MM.1S (cell line): Measurements from ENCODE around the gene ELMO1.

Experiments
- DNase-seq: peaks from one replicate; pipeline ENCODE4 v3.0.0-alpha.2; 2015
- H2AFZ ChIP-seq: fragments of 300-600 bp; sonication (generic); 2 replicates; pipeline ENCODE4 v1.6.0; 2016; ENCODE audit warnings: antibody characterized with exemption, low read length
- H3F3A ChIP-seq: fragments of 300-600 bp; sonication (generic); 2 replicates; pipeline ENCODE4 v1.6.1; 2016; ENCODE audit warnings: mild to moderate bottlenecking, antibody characterized with exemption, low read length, moderate library complexity, mixed read lengths; ENCODE audit not compliant: insufficient read depth
- H3K27ac ChIP-seq: fragments of 300-600 bp; sonication (generic); 2 replicates; pipeline ENCODE4 v1.5.1; 2016; ENCODE audit warnings: mild to moderate bottlenecking, low read length
- H3K27me3 ChIP-seq: fragments of 300-600 bp; sonication (generic); replicated peaks from 2 replicates; pipeline ENCODE4 v1.6.0; 2016; ENCODE audit warnings: low read length; ENCODE audit not compliant: insufficient read depth
- H3K36me3 ChIP-seq: fragments of 300-600 bp; sonication (generic); replicated peaks from 2 replicates; pipeline ENCODE4 v1.6.1; 2016; ENCODE audit warnings: mild to moderate bottlenecking, low read length, mixed read lengths; ENCODE audit not compliant: insufficient read depth
- H3K4me1 ChIP-seq: fragments of 300-600 bp; sonication (generic); 2 replicates; pipeline ENCODE4 v1.6.1; 2016; ENCODE audit warnings: low read length, mixed read lengths
- H3K4me2 ChIP-seq: fragments of 300-600 bp; sonication (generic); 2 replicates; pipeline ENCODE4 v1.6.0; 2016; ENCODE audit warnings: low read depth, low read length
- H3K4me3 ChIP-seq: fragments of 300-600 bp; sonication (generic); 2 replicates; pipeline ENCODE4 v1.5.1; 2016; ENCODE audit warnings: low read length, mixed read lengths
- H3K79me2 ChIP-seq: fragments of 300-600 bp; sonication (generic); 2 replicates; pipeline ENCODE4 v1.6.1; 2016; ENCODE audit warnings: mixed run types, low read length, mixed read lengths
- H3K9ac ChIP-seq: fragments of 300-600 bp; sonication (generic); 2 replicates; pipeline ENCODE4 v1.6.1; 2016; ENCODE audit warnings: low read length, mixed read lengths
- H3K9me2 ChIP-seq: fragments of 300-600 bp; sonication (generic); replicated peaks from 2 replicates; pipeline ENCODE4 v1.6.1; 2016; ENCODE audit warnings: mild to moderate bottlenecking, low read length, mixed read lengths; ENCODE audit not compliant: insufficient read depth
- H3K9me3 ChIP-seq: fragments of 300-600 bp; sonication (generic); replicated peaks from 2 replicates; pipeline ENCODE4 v1.6.1; 2016; ENCODE audit warnings: mild to moderate bottlenecking, low read length, mixed read lengths; ENCODE audit not compliant: insufficient read depth
- H4K20me1 ChIP-seq: fragments of 300-600 bp; sonication (generic); 2 replicates; pipeline ENCODE4 v1.6.1; 2016; ENCODE audit warnings: mild to moderate bottlenecking, low read length, moderate library complexity, mixed read lengths; ENCODE audit not compliant: insufficient read depth
- CTCF ChIP-seq: fragments of 300-600 bp; sonication (generic); IDR thresholded peaks from 2 replicates; pipeline ENCODE4 v1.5.1; 2016; ENCODE audit warnings: antibody characterized with exemption, low read length, mixed read lengths
- EZH2 ChIP-seq: fragments of 300-600 bp; sonication (generic); optimal IDR thresholded peaks from 2 replicates; pipeline ENCODE3; 2017; ENCODE audit warnings: low read depth, mild to moderate bottlenecking, antibody characterized with exemption, low read length, mixed read lengths
- EZH2phosphoT487 ChIP-seq: fragments of 300-600 bp; sonication (generic); IDR thresholded peaks from 2 replicates; pipeline ENCODE4 v1.6.1; 2018; ENCODE audit warnings: antibody characterized with exemption, low read length

Gene ELMO1

GRCh38 chr7:37283716-37284115 lies 164.9 kb downstream of the ELMO1 start:
- H3K27me3 ChIP-seq = no peaks in the 10 kb centered on the region
- H4K20me1 ChIP-seq = peaks cover 18% of the 10 kb centered on the region
- no peaks in the 10 kb centered on the region for H3K9me3 ChIP-seq
- peaks cover 15% of the 10 kb centered on the region for H3K4me1 ChIP-seq
- H2AFZ ChIP-seq = no peak overlapping the region
- H3K9me2 ChIP-seq = no peaks in the 10 kb centered on the region
- no peak overlapping the region for H3K4me2 ChIP-seq
- TF ChIP-seq EZH2 (no peak), CTCF (no peak), EZH2phosphoT487 (no peak)
- peaks cover 96% of the 10 kb centered on the region for H3K79me2 ChIP-seq
- no peak overlapping the region for H3K4me3 ChIP-seq
- no peak for DNase-seq
- H3K27ac ChIP-seq = no peak overlapping the region
- H3K36me3 ChIP-seq = no peaks in the 10 kb centered on the region
- no peaks in the 10 kb centered on the region for H3F3A ChIP-seq
- no peak overlapping the region for H3K9ac ChIP-seq

- Histone ChIP-seq H3K9me3 (no peaks in the 10 kb centered on the region), H3K4me3 (no peak overlapping the region), H3K27ac (no peak overlapping the region), H3K4me1 (peaks cover 15% of the 10 kb centered on the region), H3K27me3 (no peaks in the 10 kb centered on the region), H3K9me2 (no peaks in the 10 kb centered on the region), H3K9ac (no peak overlapping the region), H3F3A (no peaks in the 10 kb centered on the region), H3K4me2 (no peak overlapping the region), H4K20me1 (peaks cover 18% of the 10 kb centered on the region), H3K36me3 (no peaks in the 10 kb centered on the region), H2AFZ (no peak overlapping the region), H3K79me2 (peaks cover 98% of the 10 kb centered on the region)
- no peak for DNase-seq
- TF ChIP-seq CTCF (no peak), EZH2phosphoT487 (no peak), EZH2 (no peak)
Observed at GRCh38 chr7:37282927-37283326, 165.7 kb downstream of the ELMO1 start.

- no peak overlapping the region for H3K9ac ChIP-seq
- H3K4me1 ChIP-seq = peaks cover 8% of the 10 kb centered on the region
- no peaks in the 10 kb centered on the region for H3F3A ChIP-seq
- no peak overlapping the region for H2AFZ ChIP-seq
- TF ChIP-seq CTCF (no peak), EZH2 (no peak), EZH2phosphoT487 (no peak)
- H3K27ac ChIP-seq = no peak overlapping the region
- H3K27me3 ChIP-seq = no peaks in the 10 kb centered on the region
- no peak for DNase-seq
- H3K36me3 ChIP-seq = no peaks in the 10 kb centered on the region
- H3K9me2 ChIP-seq = no peaks in the 10 kb centered on the region
- H4K20me1 ChIP-seq = peaks cover 20% of the 10 kb centered on the region
- H3K79me2 ChIP-seq = peaks cover 98% of the 10 kb centered on the region
- no peak overlapping the region for H3K4me3 ChIP-seq
- H3K9me3 ChIP-seq = no peaks in the 10 kb centered on the region
- no peak overlapping the region for H3K4me2 ChIP-seq
Observed at GRCh38 chr7:37282093-37282444, 166.6 kb downstream of the ELMO1 start.
